COLO829 (cell line): ENCODE measurements around the gene PTPRD.

Source experiments
- DNase-seq: peaks from one replicate; pipeline ENCODE4 v3.0.0; 2012; ENCODE audit warnings: low spot score

Gene PTPRD

GRCh38 chr9:8436786-8437185, 2176.0 kb downstream of the PTPRD start:
- DNase-seq: no peak

- DNase-seq: no peak
Observed at GRCh38 chr9:8434621-8435020, 2178.2 kb downstream of the PTPRD start.

GRCh38 chr9:8432224-8432623, 2180.6 kb downstream of the PTPRD start:
- DNase-seq: no peak

- DNase-seq: no peak
Observed at GRCh38 chr9:8431505-8431904, 2181.3 kb downstream of the PTPRD start.

- DNase-seq: no peak
Observed at GRCh38 chr9:8430945-8431344, 2181.9 kb downstream of the PTPRD start.

- no peak for DNase-seq
Observed at GRCh38 chr9:8429768-8430167, 2183.0 kb downstream of the PTPRD start.

- DNase-seq: no peak
Observed at GRCh38 chr9:8429157-8429556, 2183.6 kb downstream of the PTPRD start.

- DNase-seq: no peak
Observed at GRCh38 chr9:8428389-8428788, 2184.4 kb downstream of the PTPRD start.

- DNase-seq: no peak
Observed at GRCh38 chr9:8424786-8425410, 2187.9 kb downstream of the PTPRD start.

GRCh38 chr9:8420416-8420815, 2192.4 kb downstream of the PTPRD start:
- DNase-seq: no peak

GRCh38 chr9:8419596-8420275, 2193.1 kb downstream of the PTPRD start:
- no peak for DNase-seq

- DNase-seq: no peak
Observed at GRCh38 chr9:8417341-8417740, 2195.5 kb downstream of the PTPRD start.

GRCh38 chr9:8412327-8412726, 2200.5 kb downstream of the PTPRD start:
- DNase-seq: no peak

GRCh38 chr9:8408575-8409190, 2204.1 kb downstream of the PTPRD start:
- no peak for DNase-seq

- no peak for DNase-seq
Observed at GRCh38 chr9:8401961-8402705, 2210.7 kb downstream of the PTPRD start.

GRCh38 chr9:8400378-8400777, 2212.4 kb downstream of the PTPRD start:
- no peak for DNase-seq

- DNase-seq: no peak
Observed at GRCh38 chr9:8395022-8395421, 2217.8 kb downstream of the PTPRD start.

- DNase-seq: no peak
Observed at GRCh38 chr9:8394341-8394740, 2218.5 kb downstream of the PTPRD start.

GRCh38 chr9:8392866-8393265, 2219.9 kb downstream of the PTPRD start:
- DNase-seq: no peak

- DNase-seq: no peak
Observed at GRCh38 chr9:8391566-8391965, 2221.2 kb downstream of the PTPRD start.

- DNase-seq: no peak
Observed at GRCh38 chr9:8391132-8391531, 2221.7 kb downstream of the PTPRD start.

GRCh38 chr9:8390571-8390970, 2222.2 kb downstream of the PTPRD start:
- DNase-seq: no peak

- no peak for DNase-seq
Observed at GRCh38 chr9:8389531-8389930, 2223.3 kb downstream of the PTPRD start.
